WTC11 (cell line): Measurements from ENCODE around the gene MYOF.

Source experiments
- ATF2 ChIP-seq: sonication (generic); formaldehyde crosslinking; IDR thresholded peaks from 2 replicates; pipeline ENCODE4 v1.8.1; 2022; ENCODE audit warnings: low read depth, missing genetic modification reagents, borderline replicate concordance
- CTCF ChIP-seq: fragments of 200-600 bp; IDR thresholded peaks from 2 replicates; pipeline ENCODE4 v1.8.0; 2022; ENCODE audit warnings: antibody characterized with exemption
- E2F4 ChIP-seq: sonication (generic); formaldehyde crosslinking; IDR thresholded peaks from 2 replicates; pipeline ENCODE4 v1.8.1; 2022; ENCODE audit warnings: low read depth, mild to moderate bottlenecking, moderate library complexity, missing genetic modification reagents, borderline replicate concordance
- ELF4 ChIP-seq: sonication (generic); formaldehyde crosslinking; IDR thresholded peaks from 2 replicates; pipeline ENCODE4 v1.8.1; 2022; ENCODE audit warnings: low read depth, mild to moderate bottlenecking, moderate library complexity, missing genetic modification reagents
- JUN ChIP-seq: sonication (generic); formaldehyde crosslinking; IDR thresholded peaks from 2 replicates; pipeline ENCODE4 v1.8.0; 2023; ENCODE audit warnings: mild to moderate bottlenecking, missing genetic modification reagents
- NR1H2 ChIP-seq: sonication (generic); formaldehyde crosslinking; IDR thresholded peaks from 2 replicates; pipeline ENCODE4 v1.9.0; 2021; ENCODE audit warnings: mild to moderate bottlenecking, moderate library complexity, missing genetic modification reagents
- NR2C2 ChIP-seq: sonication (generic); formaldehyde crosslinking; IDR thresholded peaks from 2 replicates; pipeline ENCODE4 v1.8.0; 2022; ENCODE audit warnings: mild to moderate bottlenecking, missing genetic modification reagents
- RELA ChIP-seq: sonication (generic); formaldehyde crosslinking; IDR thresholded peaks from 2 replicates; pipeline ENCODE4 v1.8.1; 2022; ENCODE audit warnings: missing genetic modification reagents, mild to moderate bottlenecking, borderline replicate concordance
- SMAD3 ChIP-seq: sonication (generic); formaldehyde crosslinking; IDR thresholded peaks from 2 replicates; pipeline ENCODE4 v1.8.0; 2022; ENCODE audit warnings: missing genetic modification reagents, mild to moderate bottlenecking, borderline replicate concordance
- SMAD4 ChIP-seq: sonication (generic); formaldehyde crosslinking; IDR thresholded peaks from 2 replicates; pipeline ENCODE4 v1.8.0; 2022; ENCODE audit warnings: mild to moderate bottlenecking, missing genetic modification reagents
- STAT6 ChIP-seq: sonication (generic); formaldehyde crosslinking; conservative IDR thresholded peaks from 2 replicates; pipeline ENCODE4 v1.8.1; 2023; ENCODE audit warnings: mild to moderate bottlenecking, low read depth, missing genetic modification reagents, moderate library complexity
- TCF7 ChIP-seq: sonication (generic); formaldehyde crosslinking; IDR thresholded peaks from 2 replicates; pipeline ENCODE4 v1.8.0; 2022; ENCODE audit warnings: mild to moderate bottlenecking, low read depth, missing genetic modification reagents, moderate library complexity
- ZNF263 ChIP-seq: sonication (generic); formaldehyde crosslinking; IDR thresholded peaks from 2 replicates; pipeline ENCODE4 v1.8.1; 2022; ENCODE audit warnings: low read depth, mild to moderate bottlenecking, moderate library complexity, missing genetic modification reagents
- ZNF532 ChIP-seq: fragments of 250-450 bp; sonication (Bioruptor Pico); IDR thresholded peaks from 2 replicates; pipeline ENCODE4 v1.9.0; 2021; ENCODE audit warnings: mild to moderate bottlenecking, borderline replicate concordance

- TF ChIP-seq CTCF (no peak), NR1H2 (CRISPR knock-in tag) (no peak), TCF7 (CRISPR knock-in tag) (no peak), ELF4 (CRISPR knock-in tag) (no peak), ZNF532 (CRISPR knock-in tag) (no peak), SMAD3 (CRISPR knock-in tag) (no peak), SMAD4 (no peak), RELA (CRISPR knock-in tag) (no peak), ATF2 (CRISPR knock-in tag) (no peak), JUN (CRISPR knock-in tag) (no peak), E2F4 (CRISPR knock-in tag) (no peak), NR2C2 (no peak), ZNF263 (CRISPR knock-in tag) (no peak), STAT6 (CRISPR knock-in tag) (no peak)
These were observed 112.5 kb downstream of the MYOF start for GRCh38 chr10:93369588-93370164.
